ENCODE data around the gene UBE2N.
"Not testable (repeated sequence)": the region's sequence is repeated elsewhere in the genome, so short reads cannot be mapped to it uniquely, and the experiment has no call there.

Gene UBE2N

DNA sequence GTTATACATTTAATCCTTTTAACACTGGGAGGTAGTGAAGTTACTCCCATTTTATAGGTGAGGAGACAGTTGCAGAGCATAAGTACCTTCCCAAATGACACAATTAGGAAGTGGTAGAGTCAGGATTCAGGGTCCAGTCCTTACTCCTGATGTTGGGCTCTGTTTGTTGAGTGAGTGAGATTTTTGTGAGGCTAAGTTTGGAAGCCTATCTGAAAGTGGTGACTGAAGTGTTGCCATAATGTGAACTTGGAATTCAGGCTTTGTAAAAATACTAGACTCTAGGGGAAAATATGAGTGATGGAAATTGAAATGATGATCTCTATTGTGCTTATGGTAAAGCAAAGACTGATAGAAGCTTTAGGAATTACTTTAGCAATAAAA, 61.8 kb downstream of the UBE2N start:
- DNase-seq (ENCODE audit: low read depth, low spot score), result no peak

DNA sequence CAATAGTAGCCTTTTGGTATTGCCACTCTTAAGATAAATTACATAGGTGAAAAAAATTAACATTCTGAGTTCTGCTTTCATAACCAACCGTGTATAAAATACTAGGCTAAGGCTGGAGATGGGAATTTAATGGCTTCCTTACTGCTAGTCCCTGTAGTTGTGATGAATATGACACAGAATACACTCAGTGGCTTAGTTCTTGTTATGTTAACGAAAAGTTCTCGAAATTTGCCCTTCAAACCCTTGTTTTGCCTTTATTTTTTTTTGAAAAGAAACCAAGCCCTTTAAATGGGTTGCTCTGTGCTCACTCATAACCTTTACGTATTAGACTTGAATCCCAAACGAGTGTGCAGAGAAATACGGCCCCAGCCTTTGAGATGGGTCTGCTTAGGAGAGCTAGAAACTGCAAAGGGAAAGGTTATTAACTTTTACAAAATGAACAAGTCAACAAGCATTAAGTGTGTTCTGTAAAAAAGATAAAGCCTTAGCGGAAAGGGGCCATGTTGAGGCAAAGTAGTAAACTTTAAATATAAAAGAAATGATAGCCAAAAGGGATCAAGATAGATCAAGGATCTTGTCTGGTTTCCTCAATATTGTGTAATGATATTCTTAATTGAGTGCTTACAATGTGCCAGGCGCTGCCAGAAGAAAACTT, 62.3 kb downstream of the UBE2N start:
- DNase-seq (ENCODE audit: low read depth, low spot score), result no peak

- DNase-seq (ENCODE audit: low read depth, low spot score), result no peak
Observed at GRCh38 chr12:93378998-93379325, 62.8 kb downstream of the UBE2N start.

DNA sequence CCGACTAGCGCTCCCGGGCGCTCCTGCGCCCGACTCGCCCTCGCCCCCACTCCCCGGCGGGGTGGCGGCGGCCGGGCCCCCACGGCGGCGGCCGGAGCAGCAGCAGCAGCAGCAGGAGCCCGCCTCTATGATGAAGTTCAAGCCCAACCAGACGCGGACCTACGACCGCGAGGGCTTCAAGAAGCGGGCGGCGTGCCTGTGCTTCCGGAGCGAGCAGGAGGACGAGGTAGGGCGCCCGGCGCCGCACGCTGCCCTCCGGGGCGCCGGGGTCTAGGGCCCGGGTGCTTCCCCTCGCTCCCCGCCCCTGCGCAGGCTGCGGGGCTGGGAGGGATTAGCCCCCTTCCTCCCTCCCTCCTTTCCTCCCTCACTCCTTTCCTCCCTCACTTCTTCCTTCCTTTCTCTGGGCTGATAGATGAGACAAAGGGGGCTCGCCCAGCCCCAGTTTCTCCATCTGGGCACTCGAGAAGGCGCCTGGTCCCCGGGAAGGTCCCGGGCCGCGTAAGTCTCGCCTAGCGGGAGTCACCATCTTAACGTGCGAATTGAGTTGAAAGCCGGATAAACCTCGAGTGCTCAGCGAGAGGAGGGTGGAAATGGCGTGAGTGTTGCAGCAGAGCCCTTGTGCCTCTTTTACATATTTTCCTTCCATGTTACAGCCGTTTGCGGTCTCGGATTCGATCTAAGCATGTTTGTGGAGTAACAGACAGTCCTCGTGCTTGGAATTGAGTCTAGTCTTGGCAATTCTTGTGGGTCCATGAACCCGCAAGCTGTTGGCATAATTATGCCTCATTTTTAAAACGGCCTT, 63.4 kb downstream of the UBE2N start:
- DNase-seq (ENCODE audit: low read depth, low spot score), result not testable (repeated sequence)

GRCh38 chr12:93377252-93378195, 64.2 kb downstream of the UBE2N start, which contains the start of gene NUDT4:
Gene NUDT4, plus strand, starts transcription at chr12:93377925. Its CDS starts 398 bp downstream, at chr12:93378323.
- DNase-seq (ENCODE audit: low read depth, low spot score), result peak; percentile 75

- no peak for DNase-seq (ENCODE audit: low read depth, low spot score)
Observed at GRCh38 chr12:93376436-93377251, 65.1 kb downstream of the UBE2N start.

DNA sequence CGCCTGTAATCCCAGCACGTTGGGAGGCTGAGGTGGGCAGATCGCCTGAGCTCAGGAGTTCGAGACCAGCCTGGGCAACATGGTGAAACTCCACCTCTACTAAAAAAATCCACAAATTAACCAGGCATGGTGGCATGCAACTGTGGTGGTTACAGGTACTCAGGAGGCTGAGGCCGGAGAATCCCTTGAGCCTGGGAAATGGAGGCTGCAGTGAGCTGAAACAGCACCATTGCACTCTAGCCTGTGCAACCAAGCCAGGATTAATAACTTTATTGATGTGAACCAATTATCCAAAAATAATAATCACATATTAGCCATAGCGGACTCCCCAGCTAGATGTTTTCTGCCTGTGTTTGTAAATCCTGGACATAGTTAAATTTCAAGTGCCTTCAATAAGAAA, 65.8 kb downstream of the UBE2N start:
- no peak for DNase-seq (ENCODE audit: low read depth, low spot score)

DNA sequence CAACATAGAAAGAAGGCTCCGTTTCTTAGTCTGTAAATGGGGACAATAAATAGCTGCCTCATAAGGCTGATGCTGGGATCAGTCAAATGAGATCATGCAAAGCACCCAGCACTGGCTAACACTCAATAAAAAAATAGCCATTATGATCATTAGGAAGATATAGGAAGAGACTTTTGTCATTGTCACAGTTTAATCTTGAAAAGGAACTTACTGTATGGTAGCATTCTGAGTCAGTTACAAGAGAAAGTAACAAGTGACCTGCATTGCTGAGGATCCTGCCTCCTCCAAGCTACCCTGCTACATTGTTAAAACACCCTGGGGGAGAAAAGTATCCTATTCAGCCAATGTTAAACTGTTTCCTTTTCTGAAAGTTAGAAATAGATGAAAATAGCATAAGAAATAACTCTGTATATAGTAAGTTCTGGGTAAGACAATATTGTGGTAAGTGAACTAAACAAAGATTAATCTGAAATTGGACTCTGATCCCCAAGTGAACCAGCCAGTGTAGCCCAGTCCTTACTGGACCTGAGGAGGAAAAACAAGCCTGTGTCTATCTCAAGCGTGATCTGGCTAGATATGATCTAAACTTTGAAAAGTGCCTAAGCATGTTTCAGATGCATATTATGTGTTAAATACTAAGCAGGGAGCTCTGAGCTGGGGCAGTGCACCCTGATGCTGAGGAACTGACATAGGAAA, 67.6 kb downstream of the UBE2N start:
- DNase-seq (ENCODE audit: low read depth, low spot score), result no peak

DNA sequence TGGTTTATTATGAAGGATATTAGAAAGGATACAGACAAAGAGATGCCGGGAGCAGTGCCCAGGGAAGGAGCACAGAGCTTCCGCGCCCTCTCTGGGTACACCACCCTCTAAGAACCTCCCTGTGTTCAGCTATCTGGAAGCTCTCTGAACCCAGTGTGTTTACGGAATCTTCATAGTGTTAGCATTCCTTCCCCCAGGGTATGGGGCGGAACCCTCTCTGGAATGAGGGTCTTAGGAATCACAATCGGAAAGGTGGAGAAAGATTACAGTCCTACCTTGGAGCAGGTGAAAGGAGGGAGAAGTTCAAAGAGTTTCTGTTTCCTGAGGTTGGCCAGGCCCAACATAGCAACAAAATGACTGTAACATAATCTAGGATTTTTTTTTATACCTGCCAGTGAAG, 70.8 kb downstream of the UBE2N start:
- DNase-seq (ENCODE audit: low read depth, low spot score), result no peak

DNA sequence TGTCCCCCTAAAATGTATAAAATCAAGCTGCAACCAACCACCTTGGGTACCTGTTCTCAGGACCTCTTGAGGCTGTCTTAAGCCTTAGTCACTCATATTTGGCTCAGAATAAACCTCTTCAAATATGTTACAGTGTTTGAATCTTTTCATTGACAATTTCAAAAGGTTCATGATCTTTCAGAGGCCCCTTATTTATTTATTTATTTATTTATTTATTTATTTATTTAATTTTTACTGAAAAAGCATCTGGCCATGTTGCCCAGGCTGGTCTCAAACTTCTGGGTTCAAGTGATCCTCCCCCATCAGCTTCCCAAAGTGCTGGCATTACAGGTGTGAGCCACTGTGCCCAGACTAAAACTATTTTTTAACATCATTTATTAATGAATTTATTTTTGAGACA, 72.2 kb downstream of the UBE2N start:
- DNase-seq (ENCODE audit: low read depth, low spot score), result no peak

DNA sequence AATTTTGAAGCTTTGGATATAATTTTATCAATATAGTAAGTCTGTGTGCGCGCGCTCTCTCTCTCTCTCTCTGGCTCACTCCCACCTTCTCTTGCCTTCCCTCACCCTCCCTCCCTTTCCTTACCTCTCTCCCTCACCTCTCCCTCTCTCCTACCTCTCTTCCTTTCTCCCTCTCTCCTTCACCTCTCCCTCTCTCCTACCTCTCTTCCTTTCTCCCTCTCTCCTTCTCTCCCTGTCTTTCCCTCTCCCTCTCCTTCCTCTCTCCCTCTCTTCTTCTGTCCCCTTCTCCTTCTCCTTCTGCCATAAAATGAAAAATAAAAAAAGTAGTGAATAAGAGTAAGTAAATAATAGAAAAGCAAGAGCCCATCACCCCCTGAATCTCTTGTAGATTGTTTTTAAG, 73.0 kb downstream of the UBE2N start:
- DNase-seq (ENCODE audit: low read depth, low spot score), result no peak

DNA sequence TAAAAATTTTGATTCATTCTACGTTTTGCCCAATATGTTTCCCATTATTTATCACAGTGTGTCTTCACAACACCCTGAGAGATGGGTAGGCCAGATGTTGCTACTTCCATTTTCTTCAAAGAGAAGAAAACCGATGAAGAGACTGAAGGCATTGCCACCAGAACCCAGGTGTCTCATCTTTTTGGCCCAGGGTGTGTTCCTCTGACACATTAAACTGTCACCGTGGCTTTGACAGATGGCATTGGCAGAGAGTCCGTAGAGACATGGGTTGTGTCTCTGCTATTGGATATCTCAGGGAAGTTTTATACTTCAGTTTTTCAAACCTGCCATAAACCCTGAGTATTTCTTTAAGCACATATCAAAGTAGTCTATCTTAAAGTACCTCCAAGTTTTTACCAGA, 75.3 kb downstream of the UBE2N start:
- no peak for DNase-seq (ENCODE audit: low read depth, low spot score)

- no peak for DNase-seq (ENCODE audit: low read depth, low spot score)
Observed at GRCh38 chr12:93365616-93366405, 75.9 kb downstream of the UBE2N start.

- no peak for DNase-seq (ENCODE audit: low read depth, low spot score)
Observed at GRCh38 chr12:93363841-93364297, 77.9 kb downstream of the UBE2N start.

DNA sequence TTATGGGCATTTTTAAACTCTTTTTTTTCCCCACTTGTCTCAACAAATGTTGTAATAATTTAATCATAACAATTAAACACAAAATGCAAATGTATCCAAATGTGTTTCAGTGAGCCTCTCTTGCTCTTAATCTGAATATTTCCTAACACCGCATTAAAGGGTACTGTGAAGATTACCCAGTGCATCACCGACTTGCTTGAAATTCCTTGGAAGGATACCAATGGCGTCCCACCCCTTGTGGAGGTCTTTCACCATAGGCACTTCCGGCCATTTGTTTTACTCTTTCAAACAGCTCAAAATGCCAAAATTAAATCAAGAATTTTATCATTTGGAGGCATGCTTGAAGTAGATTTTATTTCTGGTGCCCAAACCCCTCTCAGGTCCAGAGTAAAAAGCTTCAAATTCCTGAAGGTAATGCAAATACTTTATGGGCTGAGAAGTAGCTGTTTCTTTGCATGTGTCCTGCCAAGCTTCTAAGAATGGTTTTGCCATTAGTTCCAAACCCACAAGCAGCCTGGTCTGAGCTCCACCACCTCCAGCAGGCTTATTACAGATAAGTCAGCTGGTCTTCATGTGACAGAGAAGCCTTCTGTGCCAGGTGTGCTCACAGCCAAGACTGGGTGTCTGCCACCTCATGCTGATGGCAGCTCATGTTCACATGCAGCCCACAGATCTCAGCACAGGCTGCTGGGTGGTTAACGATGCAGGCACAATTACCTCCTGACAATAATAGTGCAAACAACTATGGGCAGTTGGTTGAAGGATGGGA, 80.4 kb downstream of the UBE2N start:
- DNase-seq (ENCODE audit: low read depth, low spot score), result no peak

DNA sequence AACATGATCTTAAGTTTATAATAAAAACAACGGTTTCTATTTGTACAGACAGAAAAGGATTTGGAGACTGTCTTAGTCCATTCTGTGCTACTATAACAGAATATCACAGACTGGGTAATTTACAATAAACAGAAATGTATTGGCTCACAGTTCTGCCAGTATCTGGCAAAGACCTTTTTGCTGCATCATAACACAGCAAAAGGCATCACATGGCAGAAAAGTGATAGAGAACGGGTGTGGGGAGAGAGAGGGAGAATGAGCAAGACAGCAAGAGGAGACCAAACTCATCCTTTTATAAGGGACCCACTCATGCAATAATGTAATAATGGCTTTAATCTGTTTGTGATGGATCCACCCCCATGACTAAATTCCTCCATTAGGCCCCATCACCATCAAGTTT, 81.1 kb downstream of the UBE2N start:
- DNase-seq (ENCODE audit: low read depth, low spot score), result no peak

- DNase-seq (ENCODE audit: low read depth, low spot score), result no peak
Observed at GRCh38 chr12:93358821-93359220, 82.9 kb downstream of the UBE2N start.

- DNase-seq (ENCODE audit: low read depth, low spot score), result no peak
Observed at GRCh38 chr12:93358058-93358457, 83.7 kb downstream of the UBE2N start.

GRCh38 chr12:93356214-93356613, 85.5 kb downstream of the UBE2N start:
- DNase-seq (ENCODE audit: low read depth, low spot score), result no peak
